H9 (cell line): ENCODE measurements around the gene DYRK1A. TPM values are rescaled to one million over a fixed set of nuclear protein-coding genes. Genes with fewer than 3 reads are reported as not detected.

Experiments used
- DNase-seq: peaks from one replicate; pipeline ENCODE4 v3.0.0-alpha.2; 2017
- H2AFZ ChIP-seq: one replicate; pipeline ENCODE4 v1.6.1; 2013; ENCODE audit warnings: mild to moderate bottlenecking, low read length, control low read depth, moderate library complexity
- H2AK5ac ChIP-seq: 2 replicates; pipeline ENCODE4 v1.6.1; 2013; ENCODE audit warnings: low read length, control low read depth, mixed read lengths; ENCODE audit not compliant: insufficient read length
- H2BK120ac ChIP-seq: one replicate; pipeline ENCODE4 v1.6.1; 2013; ENCODE audit warnings: low read depth, mild to moderate bottlenecking, low read length, control low read depth, inconsistent platforms; ENCODE audit not compliant: poor library complexity, severe bottlenecking
- H2BK12ac ChIP-seq: 2 replicates; pipeline ENCODE4 v1.6.1; 2013; ENCODE audit warnings: low read length, control low read depth, mixed read lengths, low read depth; ENCODE audit not compliant: insufficient read length
- H2BK15ac ChIP-seq: 2 replicates; pipeline ENCODE4 v1.6.1; 2013; ENCODE audit warnings: low read depth, low read length, control low read depth
- H2BK20ac ChIP-seq: one replicate; pipeline ENCODE4 v1.6.1; 2013; ENCODE audit warnings: low read depth, mild to moderate bottlenecking, low read length, control low read depth, inconsistent platforms; ENCODE audit not compliant: poor library complexity, severe bottlenecking
- H2BK5ac ChIP-seq: 2 replicates; pipeline ENCODE4 v1.6.1; 2013; ENCODE audit warnings: low read length, control low read depth, mixed read lengths; ENCODE audit not compliant: insufficient read length
- H3K14ac ChIP-seq: 2 replicates; pipeline ENCODE4 v1.6.1; 2013; ENCODE audit warnings: low read length, control low read depth; ENCODE audit not compliant: insufficient read depth
- H3K18ac ChIP-seq: 2 replicates; pipeline ENCODE4 v1.6.1; 2013; ENCODE audit warnings: low read depth, mild to moderate bottlenecking, mixed read lengths, low read length, control low read depth; ENCODE audit not compliant: insufficient read length
- H3K23ac ChIP-seq: 2 replicates; pipeline ENCODE4 v1.6.1; 2013; ENCODE audit warnings: low read length, control low read depth, mixed read lengths, low read depth; ENCODE audit not compliant: insufficient read length
- H3K23me2 ChIP-seq: 2 replicates; pipeline ENCODE4 v1.6.1; 2013; ENCODE audit warnings: low read depth, mild to moderate bottlenecking, mixed read lengths, low read length, control low read depth; ENCODE audit not compliant: insufficient read length, poor library complexity, severe bottlenecking
- H3K27ac ChIP-seq: 2 replicates; pipeline ENCODE4 v1.5.1; 2013; ENCODE audit warnings: low read length, control low read depth, mixed read lengths, low read depth; ENCODE audit not compliant: insufficient read length
- H3K27me3 ChIP-seq: 2 replicates; pipeline ENCODE4 v1.6.1; 2013; ENCODE audit warnings: low read length, control low read depth, inconsistent platforms; ENCODE audit not compliant: insufficient read depth
- H3K4ac ChIP-seq: 2 replicates; pipeline ENCODE4 v1.6.1; 2013; ENCODE audit warnings: low read depth, mild to moderate bottlenecking, control low read depth, inconsistent platforms, low read length, moderate library complexity
- H3K4me1 ChIP-seq: 2 replicates; pipeline ENCODE4 v1.6.1; 2013; ENCODE audit warnings: low read length, control low read depth, inconsistent platforms; ENCODE audit not compliant: insufficient read depth
- H3K4me2 ChIP-seq: 2 replicates; pipeline ENCODE4 v1.6.1; 2013; ENCODE audit warnings: low read length, control low read depth, mixed read lengths; ENCODE audit not compliant: insufficient read length, insufficient read depth
- H3K56ac ChIP-seq: 2 replicates; pipeline ENCODE4 v1.6.1; 2013; ENCODE audit warnings: low read depth, mild to moderate bottlenecking, mixed read lengths, low read length, control low read depth; ENCODE audit not compliant: insufficient read length
- H3K79me1 ChIP-seq: 2 replicates; pipeline ENCODE4 v1.6.1; 2013; ENCODE audit warnings: low read depth, mild to moderate bottlenecking, moderate library complexity, low read length, control low read depth, inconsistent platforms; ENCODE audit not compliant: insufficient read depth, poor library complexity, severe bottlenecking
- H3K79me2 ChIP-seq: 2 replicates; pipeline ENCODE4 v1.6.1; 2013; ENCODE audit warnings: low read length, control low read depth, inconsistent platforms; ENCODE audit not compliant: insufficient read depth
- H3K9ac ChIP-seq: 2 replicates; pipeline ENCODE4 v1.6.1; 2013; ENCODE audit warnings: low read length, control low read depth, mixed read lengths; ENCODE audit not compliant: insufficient read length; ENCODE audit errors: extremely low read depth
- H3K9me3 ChIP-seq: one replicate; pipeline ENCODE4 v1.6.1; 2013; ENCODE audit warnings: low read depth, low read length, inconsistent platforms; ENCODE audit not compliant: control insufficient read depth
- H3T11ph ChIP-seq: one replicate; pipeline ENCODE4 v1.6.1; 2013; ENCODE audit warnings: mild to moderate bottlenecking, low read length, control low read depth, inconsistent platforms
- H4K20me1 ChIP-seq: one replicate; pipeline ENCODE4 v1.6.1; 2013; ENCODE audit not compliant: control insufficient read depth, insufficient read length, insufficient read depth
- H4K5ac ChIP-seq: 2 replicates; pipeline ENCODE4 v1.6.1; 2013; ENCODE audit warnings: low read depth, mild to moderate bottlenecking, mixed read lengths, low read length, control low read depth; ENCODE audit not compliant: insufficient read length
- H4K8ac ChIP-seq: replicated peaks from 2 replicates; pipeline ENCODE4 v1.6.1; 2013; ENCODE audit warnings: low read length, control low read depth, mixed read lengths, low read depth; ENCODE audit not compliant: insufficient read length
- H4K91ac ChIP-seq: 2 replicates; pipeline ENCODE4 v1.6.1; 2013; ENCODE audit warnings: low read depth, mild to moderate bottlenecking, moderate library complexity, mixed read lengths, low read length, control low read depth; ENCODE audit not compliant: insufficient read length
- H3K27ac Mint-ChIP-seq, 3 experiments: 2 replicates in 2 of 3; 3 replicates in 1 of 3; pipeline ENCODE4 v1.8.0; 2020 to 2021; ENCODE audit warnings: mixed read lengths in 3 of 3, mild to moderate bottlenecking in 1 of 3, moderate library complexity in 1 of 3
- H3K27me3 Mint-ChIP-seq: 2 replicates; pipeline ENCODE4 v1.8.0; 2021; ENCODE audit warnings: low read depth, mild to moderate bottlenecking, moderate library complexity, mixed read lengths
- H3K36me3 Mint-ChIP-seq, 3 experiments: 2 replicates in 2 of 3; 3 replicates in 1 of 3; pipeline ENCODE4 v1.8.0; 2020 to 2021; ENCODE audit warnings: low read depth in 3 of 3, mixed read lengths in 3 of 3; ENCODE audit not compliant: insufficient read depth in 1 of 3
- H3K4me1 Mint-ChIP-seq, 2 experiments: 2 replicates each; pipeline ENCODE4 v1.8.0; 2020; ENCODE audit warnings: mixed read lengths in 2 of 2
- H3K4me3 Mint-ChIP-seq, 2 experiments: 2 replicates in 1 of 2; 3 replicates in 1 of 2; pipeline ENCODE4 v1.8.0; 2020 to 2021; ENCODE audit warnings: mild to moderate bottlenecking in 2 of 2, mixed read lengths in 2 of 2, moderate library complexity in 1 of 2
- H3K9me3 Mint-ChIP-seq, 2 experiments: 2 replicates in 1 of 2; 3 replicates in 1 of 2; pipeline ENCODE4 v1.8.0; 2020; ENCODE audit warnings: mild to moderate bottlenecking in 2 of 2, mixed read lengths in 2 of 2, moderate library complexity in 1 of 2
- WGBS: extraction: QIAGEN DNeasy Blood & Tissue Kit; methylation state at CpG from one replicate; pipeline ENCODE4 v1.1.7; 2013; ENCODE audit warnings: missing lambda C conversion rate, low lambda C conversion rate, mixed read lengths; ENCODE audit not compliant: insufficient read length; ENCODE audit errors: extremely low coverage; 5-methylcytosine and 5-hydroxymethylcytosine counted together
- total RNA-seq: library from RNA; stranded (reverse); gene quantifications from 2 replicates; pipeline ENCODE4 v1.2.1, GENCODE V29; 2021
- TF ChIP-seq, protein P1 (sequence below): fragments of 200-600 bp; sonication (generic); conservative IDR thresholded peaks from 3 replicates; pipeline ENCODE4 v1.8.0; 2021; ENCODE audit warnings: antibody characterized with exemption, mild to moderate bottlenecking

DYRK1A gene
- total RNA-seq, 1 experiment from 2014 or later, result 73.6 TPM

GRCh38 chr21:37338671-37339551, 27.7 kb upstream of the DYRK1A start:
- H2BK5ac ChIP-seq, result no peak overlapping the region
- H3K4ac ChIP-seq, result no peak overlapping the region
- H3K56ac ChIP-seq, result no peak overlapping the region
- no peak overlapping the region for H2AK5ac ChIP-seq
- no peak overlapping the region for H3K14ac ChIP-seq
- no peak overlapping the region for H2BK12ac ChIP-seq
- Mint-ChIP-seq H3K27me3 (peaks cover 1% of the 10 kb centered on the region; the same call in 1 of the 2 replicates), H3K9me3 (peaks cover 0 to 3% of the 10 kb centered on the region in 2 experiments; a peak in 1 of 5 replicates), H3K4me3 (no peak overlapping the region), H3K27ac (no peak overlapping the region), H3K36me3 (peaks cover 0 to 2% (median 0%) of the 10 kb centered on the region in 3 experiments; a peak in 1 of 7 replicates), H3K4me1 (peaks cover 7 to 10% of the 10 kb centered on the region in 2 experiments)
- H3K4me1 ChIP-seq, result no peaks in the 10 kb centered on the region; the same call in 1 of the 2 replicates
- H4K91ac ChIP-seq, result no peak overlapping the region
- H4K20me1 ChIP-seq, result no peaks in the 10 kb centered on the region
- H3K9me3 ChIP-seq, result no peaks in the 10 kb centered on the region
- H2BK15ac ChIP-seq, result no peak overlapping the region
- no peak for DNase-seq
- no peak overlapping the region for H2BK120ac ChIP-seq
- H4K8ac ChIP-seq, result no peak overlapping the region
- no CpG with 5 or more reads among the region's 11 CpGs for WGBS
- H3T11ph ChIP-seq, result no peak overlapping the region
- no peak overlapping the region for H3K9ac ChIP-seq
- H3K18ac ChIP-seq, result no peak overlapping the region
- no peak overlapping the region for H3K27ac ChIP-seq
- no peaks in the 10 kb centered on the region for H3K27me3 ChIP-seq
- TF ChIP-seq, protein P1, sequence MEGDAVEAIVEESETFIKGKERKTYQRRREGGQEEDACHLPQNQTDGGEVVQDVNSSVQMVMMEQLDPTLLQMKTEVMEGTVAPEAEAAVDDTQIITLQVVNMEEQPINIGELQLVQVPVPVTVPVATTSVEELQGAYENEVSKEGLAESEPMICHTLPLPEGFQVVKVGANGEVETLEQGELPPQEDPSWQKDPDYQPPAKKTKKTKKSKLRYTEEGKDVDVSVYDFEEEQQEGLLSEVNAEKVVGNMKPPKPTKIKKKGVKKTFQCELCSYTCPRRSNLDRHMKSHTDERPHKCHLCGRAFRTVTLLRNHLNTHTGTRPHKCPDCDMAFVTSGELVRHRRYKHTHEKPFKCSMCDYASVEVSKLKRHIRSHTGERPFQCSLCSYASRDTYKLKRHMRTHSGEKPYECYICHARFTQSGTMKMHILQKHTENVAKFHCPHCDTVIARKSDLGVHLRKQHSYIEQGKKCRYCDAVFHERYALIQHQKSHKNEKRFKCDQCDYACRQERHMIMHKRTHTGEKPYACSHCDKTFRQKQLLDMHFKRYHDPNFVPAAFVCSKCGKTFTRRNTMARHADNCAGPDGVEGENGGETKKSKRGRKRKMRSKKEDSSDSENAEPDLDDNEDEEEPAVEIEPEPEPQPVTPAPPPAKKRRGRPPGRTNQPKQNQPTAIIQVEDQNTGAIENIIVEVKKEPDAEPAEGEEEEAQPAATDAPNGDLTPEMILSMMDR, result no peak
- no peak overlapping the region for H2BK20ac ChIP-seq
- no peaks in the 10 kb centered on the region for H3K79me2 ChIP-seq
- H3K79me1 ChIP-seq, result no peaks in the 10 kb centered on the region
- no peak overlapping the region for H3K23ac ChIP-seq
- no peak overlapping the region for H3K4me2 ChIP-seq
- H4K5ac ChIP-seq, result no peak overlapping the region
- H2AFZ ChIP-seq, result no peak overlapping the region
- H3K23me2 ChIP-seq, result no peaks in the 10 kb centered on the region
